DND-41 (cell line): ENCODE data around the gene NR1H2.

Experiments used
- ATAC-seq: fragments of 200-7000 bp; cut with Tn5 transposase; 3 replicates; pipeline ENCODE4 v1.9.1; 2021; ENCODE audit warnings: low read depth; ENCODE audit not compliant: insufficient read depth
- DNase-seq: peaks from one replicate; pipeline ENCODE4 v3.0.0-alpha.2; 2020
- H2AFZ ChIP-seq: 2 replicates; pipeline ENCODE4 v1.6.0; 2012; ENCODE audit warnings: low read depth, low read length
- H3K27ac ChIP-seq: 2 replicates; pipeline ENCODE4 v1.5.1; 2012; ENCODE audit warnings: low read length, inconsistent platforms
- H3K27me3 ChIP-seq: fragments of 200-600 bp; sonication (generic); 2 replicates; pipeline ENCODE4 v1.6.0; 2012; ENCODE audit warnings: low read length, mild to moderate bottlenecking, inconsistent platforms; ENCODE audit not compliant: insufficient read depth, poor library complexity
- H3K36me3 ChIP-seq: 2 replicates; pipeline ENCODE4 v1.5.1; 2012; ENCODE audit warnings: low read length, inconsistent platforms; ENCODE audit not compliant: insufficient read depth
- H3K4me1 ChIP-seq: 2 replicates; pipeline ENCODE4 v1.5.1; 2012; ENCODE audit warnings: mild to moderate bottlenecking, low read length; ENCODE audit not compliant: insufficient read depth
- H3K4me2 ChIP-seq: 2 replicates; pipeline ENCODE4 v1.6.0; 2012; ENCODE audit warnings: mild to moderate bottlenecking, moderate library complexity, low read length, inconsistent platforms; ENCODE audit not compliant: insufficient read depth
- H3K4me3 ChIP-seq, 2 experiments: fragments of 200-600 bp in 1 of 2; shearing (Covaris generic) in 1 of 2; 2 replicates each; pipeline ENCODE4 v1.5.1; 2012 to 2016; ENCODE audit warnings: inconsistent platforms in 2 of 2, low read length in 2 of 2, mild to moderate bottlenecking in 2 of 2, low read depth in 1 of 2, moderate library complexity in 1 of 2
- H3K79me2 ChIP-seq: 2 replicates; pipeline ENCODE4 v1.6.0; 2012; ENCODE audit warnings: low read length, inconsistent platforms; ENCODE audit not compliant: insufficient read depth
- H3K9ac ChIP-seq: 2 replicates; pipeline ENCODE4 v1.6.0; 2012; ENCODE audit warnings: low read depth, mild to moderate bottlenecking, inconsistent platforms, low read length, moderate library complexity
- H3K9me3 ChIP-seq: 2 replicates; pipeline ENCODE4 v1.5.1; 2012; ENCODE audit warnings: low read length, moderate library complexity, mild to moderate bottlenecking, inconsistent platforms; ENCODE audit not compliant: insufficient read depth, severe bottlenecking
- H4K20me1 ChIP-seq: 2 replicates; pipeline ENCODE4 v1.6.0; 2012; ENCODE audit warnings: low read length; ENCODE audit not compliant: insufficient read depth
- EZH2 ChIP-seq: IDR thresholded peaks from 3 replicates; pipeline ENCODE4 v1.6.1; 2012; ENCODE audit warnings: borderline replicate concordance, low read depth, mild to moderate bottlenecking, moderate library complexity, low read length, inconsistent platforms; ENCODE audit not compliant: severe bottlenecking
- TF ChIP-seq, protein P1 (sequence below): IDR thresholded peaks from 2 replicates; pipeline ENCODE4 v1.5.1; 2012; ENCODE audit warnings: borderline replicate concordance, low read length, moderate library complexity, mild to moderate bottlenecking; ENCODE audit not compliant: poor library complexity, severe bottlenecking; ENCODE audit errors: extremely low read depth

Gene NR1H2

DNA sequence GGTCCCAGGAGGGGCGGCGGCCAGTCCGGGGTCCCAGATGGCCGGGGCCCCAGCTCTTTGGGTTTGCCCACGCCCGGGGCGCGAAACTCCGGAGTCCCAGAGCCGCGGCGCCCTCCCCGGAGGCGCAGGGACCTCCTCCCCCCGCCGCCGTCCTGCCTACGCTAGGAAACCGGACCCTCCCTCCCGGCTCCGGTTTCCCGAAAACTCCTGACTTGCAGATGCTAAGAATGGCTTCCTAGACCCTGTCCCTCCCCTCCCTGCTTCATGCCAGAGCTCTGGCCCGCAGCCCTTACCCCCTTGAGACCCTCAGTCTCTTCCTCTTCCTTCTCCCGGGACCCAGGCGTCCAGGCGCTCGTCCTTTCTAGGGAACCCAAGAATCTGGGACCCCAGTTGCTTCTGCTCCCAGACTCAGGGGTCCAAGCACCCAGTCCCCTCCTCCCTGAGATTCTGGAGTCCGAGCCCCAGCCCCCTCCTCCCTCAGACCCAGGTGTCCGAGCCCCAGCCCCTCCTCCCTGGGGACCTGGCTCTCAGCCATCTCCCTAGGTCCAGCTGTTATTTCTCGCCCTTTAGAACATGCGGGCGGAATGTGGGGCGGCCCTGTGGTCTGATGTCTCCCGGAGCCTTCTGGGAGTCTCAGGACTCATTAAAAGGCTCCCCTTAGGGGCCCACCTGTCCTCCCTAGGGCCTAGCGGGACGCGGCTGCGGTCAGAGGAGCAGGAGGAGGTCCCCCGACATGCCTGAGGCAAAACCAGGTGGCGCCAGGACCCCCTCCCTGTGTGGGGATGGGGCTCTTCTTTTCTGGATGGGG lies 56.2 kb downstream of the NR1H2 start, which contains the start of gene MYBPC2:
TSS of gene MYBPC2 (plus strand) at position 672 of the 808 bp plus-strand sequence. CDS start at position 734, 62 bp downstream.
- H3K4me2 ChIP-seq = peak within 1 kb of the TSS; percentile 88
- no peaks in the 10 kb centered on the region for H3K36me3 ChIP-seq
- H3K27me3 ChIP-seq = no peaks in the 10 kb centered on the region
- H3K9me3 ChIP-seq = no peaks in the 10 kb centered on the region
- H3K79me2 ChIP-seq = no peaks in the 10 kb centered on the region
- TF ChIP-seq EZH2 = no peak
- TF ChIP-seq, protein P1, sequence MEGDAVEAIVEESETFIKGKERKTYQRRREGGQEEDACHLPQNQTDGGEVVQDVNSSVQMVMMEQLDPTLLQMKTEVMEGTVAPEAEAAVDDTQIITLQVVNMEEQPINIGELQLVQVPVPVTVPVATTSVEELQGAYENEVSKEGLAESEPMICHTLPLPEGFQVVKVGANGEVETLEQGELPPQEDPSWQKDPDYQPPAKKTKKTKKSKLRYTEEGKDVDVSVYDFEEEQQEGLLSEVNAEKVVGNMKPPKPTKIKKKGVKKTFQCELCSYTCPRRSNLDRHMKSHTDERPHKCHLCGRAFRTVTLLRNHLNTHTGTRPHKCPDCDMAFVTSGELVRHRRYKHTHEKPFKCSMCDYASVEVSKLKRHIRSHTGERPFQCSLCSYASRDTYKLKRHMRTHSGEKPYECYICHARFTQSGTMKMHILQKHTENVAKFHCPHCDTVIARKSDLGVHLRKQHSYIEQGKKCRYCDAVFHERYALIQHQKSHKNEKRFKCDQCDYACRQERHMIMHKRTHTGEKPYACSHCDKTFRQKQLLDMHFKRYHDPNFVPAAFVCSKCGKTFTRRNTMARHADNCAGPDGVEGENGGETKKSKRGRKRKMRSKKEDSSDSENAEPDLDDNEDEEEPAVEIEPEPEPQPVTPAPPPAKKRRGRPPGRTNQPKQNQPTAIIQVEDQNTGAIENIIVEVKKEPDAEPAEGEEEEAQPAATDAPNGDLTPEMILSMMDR = no peak
- no peaks in the 10 kb centered on the region for H4K20me1 ChIP-seq
- H3K27ac ChIP-seq = peak within 1 kb of the TSS; percentile 3; the same call in 1 of the 2 replicates
- H3K4me1 ChIP-seq = peaks cover 15% of the 10 kb centered on the region
- peak within 1 kb of the TSS; percentile 45; the same call in 1 of the 2 replicates for H3K9ac ChIP-seq
- H2AFZ ChIP-seq = peak within 1 kb of the TSS; percentile 73
- peak within 1 kb of the TSS; percentile 12 to 76; a peak in 3 of 4 replicates for H3K4me3 ChIP-seq
- ATAC-seq = no peak
- DNase-seq = no peak
